IgD-negative memory B cell (primary cell): ENCODE data around the gene CFH. TPM values are rescaled to one million over a fixed set of nuclear protein-coding genes. Genes with fewer than 3 reads are reported as not detected.
A peak's percentile ranks its signal among the peaks of the same experiment; 100 is the strongest.
"Not testable (repeated sequence)": the region's sequence is repeated elsewhere in the genome, so short reads cannot be mapped to it uniquely, and the experiment has no call there.

ENCODE experiments used
- H3K27ac Mint-ChIP-seq, 3 donors: one replicate each; pipeline ENCODE4 v1.8.0; 2020 to 2022; ENCODE audit warnings: mild to moderate bottlenecking in 3 of 3, mixed read lengths in 3 of 3, moderate library complexity in 1 of 3
- H3K27me3 Mint-ChIP-seq: one replicate; pipeline ENCODE4 v1.8.0; 2021; ENCODE audit warnings: mixed read lengths
- H3K36me3 Mint-ChIP-seq: one replicate; pipeline ENCODE4 v1.8.0; 2020; ENCODE audit warnings: mild to moderate bottlenecking, mixed read lengths
- H3K4me1 Mint-ChIP-seq, 3 donors: one replicate each; pipeline ENCODE4 v1.8.0; 2020 to 2022; ENCODE audit warnings: mixed read lengths in 3 of 3, mild to moderate bottlenecking in 1 of 3
- H3K4me3 Mint-ChIP-seq, 4 donors: one replicate each; pipeline ENCODE4 v1.8.0; 2020 to 2022; ENCODE audit warnings: mild to moderate bottlenecking in 4 of 4, mixed read lengths in 4 of 4, moderate library complexity in 3 of 4
- H3K9me3 Mint-ChIP-seq, 3 donors: one replicate each; pipeline ENCODE4 v1.8.0; 2020 to 2021; ENCODE audit warnings: mixed read lengths in 3 of 3, mild to moderate bottlenecking in 1 of 3
- polyA plus RNA-seq: library from polyadenylated mRNA; unstranded; fragments of 300-500 nt; fragmentation: Illumina TruSeq; gene quantifications from one replicate; pipeline ENCODE4 v1.2.3, GENCODE V29; 2021

The CFH gene
- polyA plus RNA-seq, result not detected

- no peaks in the 10 kb centered on the region for H3K36me3 Mint-ChIP-seq
- H3K4me1 Mint-ChIP-seq, result peaks cover 0 to 5% (median 2%) of the 10 kb centered on the region in 3 donors
- no peaks in the 10 kb centered on the region for H3K27me3 Mint-ChIP-seq
- no peaks in the 10 kb centered on the region for H3K9me3 Mint-ChIP-seq
- no peak within 1 kb of the TSS for H3K27ac Mint-ChIP-seq
- no peak within 1 kb of the TSS for H3K4me3 Mint-ChIP-seq
Observed at GRCh38 chr1:196651637-196652215, at the start of gene CFH. Gene CFH (plus strand): TSS chr1:196652043. CDS start chr1:196652118, 75 bp downstream.

DNA sequence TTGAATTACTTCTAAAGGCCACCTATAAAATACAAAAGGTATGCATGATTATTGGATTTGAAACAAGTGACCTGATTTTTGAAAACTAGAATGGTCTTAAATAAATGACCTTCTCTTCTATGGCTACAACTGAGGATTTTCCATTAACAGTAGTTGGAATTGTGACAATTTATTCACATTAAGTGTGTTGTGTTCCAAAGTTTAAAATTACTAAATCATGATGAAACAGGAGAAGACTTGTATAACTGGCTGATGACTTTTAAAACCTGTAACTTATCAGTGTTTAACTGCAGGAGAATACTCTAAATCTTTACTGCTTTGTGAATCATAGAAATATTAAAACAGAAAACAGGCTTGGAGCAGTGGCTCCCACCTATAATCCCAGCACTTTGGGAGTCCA lies 48.2 kb upstream of the CFH start:
- Mint-ChIP-seq H3K4me1 (peaks cover 0 to 3% (median 0%) of the 10 kb centered on the region in 3 donors), H3K9me3 (peaks cover 0 to 8% (median 2%) of the 10 kb centered on the region in 3 donors), H3K4me3 (no peak overlapping the region), H3K27ac (no peak overlapping the region), H3K36me3 (peaks cover 2% of the 10 kb centered on the region), H3K27me3 (peaks cover 13% of the 10 kb centered on the region)

GRCh38 chr1:196607981-196608380 lies 43.9 kb upstream of the CFH start:
- Mint-ChIP-seq H3K9me3 (peaks cover 0 to 12% (median 0%) of the 10 kb centered on the region in 3 donors), H3K27ac (no peak overlapping the region), H3K27me3 (peaks cover 13% of the 10 kb centered on the region), H3K4me3 (no peak overlapping the region), H3K36me3 (peaks cover 3% of the 10 kb centered on the region), H3K4me1 (peaks cover 0 to 5% (median 0%) of the 10 kb centered on the region in 3 donors)

GRCh38 chr1:196608390-196609369 lies 43.2 kb upstream of the CFH start, which contains the start of gene KCNT2:
Gene KCNT2 (minus strand): TSS chr1:196608440. CDS start chr1:196608309, 131 bp downstream.
- peak within 1 kb of the TSS in 1 of 4 donors; percentile 6 for H3K4me3 Mint-ChIP-seq
- peaks cover 2% of the 10 kb centered on the region for H3K36me3 Mint-ChIP-seq
- peaks cover 0 to 11% (median 0%) of the 10 kb centered on the region in 3 donors for H3K9me3 Mint-ChIP-seq
- H3K27me3 Mint-ChIP-seq, result peaks cover 13% of the 10 kb centered on the region
- H3K4me1 Mint-ChIP-seq, result peaks cover 0 to 5% (median 0%) of the 10 kb centered on the region in 3 donors
- H3K27ac Mint-ChIP-seq, result no peak within 1 kb of the TSS

GRCh38 chr1:196609370-196609737 lies 42.5 kb upstream of the CFH start:
- Mint-ChIP-seq H3K27ac (no peak overlapping the region), H3K36me3 (peaks cover 1% of the 10 kb centered on the region), H3K4me1 (peaks cover 0 to 5% (median 0%) of the 10 kb centered on the region in 3 donors), H3K27me3 (peaks cover 13% of the 10 kb centered on the region), H3K9me3 (peaks cover 0 to 4% (median 0%) of the 10 kb centered on the region in 3 donors), H3K4me3 (no peak overlapping the region)

- H3K9me3 Mint-ChIP-seq, result peaks cover 0 to 7% (median 2%) of the 10 kb centered on the region in 3 donors
- H3K4me3 Mint-ChIP-seq, result no peak overlapping the region
- peaks cover 1% of the 10 kb centered on the region for H3K36me3 Mint-ChIP-seq
- no peak overlapping the region for H3K27ac Mint-ChIP-seq
- H3K4me1 Mint-ChIP-seq, result peaks cover 0 to 5% (median 0%) of the 10 kb centered on the region in 3 donors
- H3K27me3 Mint-ChIP-seq, result peaks cover 10% of the 10 kb centered on the region
Observed at GRCh38 chr1:196611873-196612272, 40.0 kb upstream of the CFH start.

DNA sequence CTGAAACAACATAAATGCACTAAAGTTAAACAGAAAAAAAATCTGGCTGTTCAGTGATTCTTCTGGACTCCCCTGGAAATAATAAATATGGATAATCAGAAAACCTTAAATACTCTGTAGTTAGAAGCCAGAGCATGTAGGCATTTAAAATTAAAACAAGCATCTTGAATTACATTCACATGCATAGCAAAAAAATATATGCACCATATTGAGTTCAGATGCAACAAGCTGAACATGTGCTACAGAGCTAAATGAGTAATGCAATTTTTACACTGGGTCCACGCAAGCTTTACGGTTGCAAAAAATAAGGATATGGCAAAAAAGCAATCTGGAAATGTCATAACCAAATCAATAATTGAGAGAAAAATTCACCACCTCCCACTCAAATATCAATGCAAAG lies 32.1 kb upstream of the CFH start:
- Mint-ChIP-seq H3K36me3 (no peaks in the 10 kb centered on the region), H3K27me3 (no peaks in the 10 kb centered on the region), H3K4me1 (no peaks in the 10 kb centered on the region), H3K27ac (no peak overlapping the region), H3K9me3 (peaks cover 0 to 3% (median 2%) of the 10 kb centered on the region in 3 donors), H3K4me3 (no peak overlapping the region)

DNA sequence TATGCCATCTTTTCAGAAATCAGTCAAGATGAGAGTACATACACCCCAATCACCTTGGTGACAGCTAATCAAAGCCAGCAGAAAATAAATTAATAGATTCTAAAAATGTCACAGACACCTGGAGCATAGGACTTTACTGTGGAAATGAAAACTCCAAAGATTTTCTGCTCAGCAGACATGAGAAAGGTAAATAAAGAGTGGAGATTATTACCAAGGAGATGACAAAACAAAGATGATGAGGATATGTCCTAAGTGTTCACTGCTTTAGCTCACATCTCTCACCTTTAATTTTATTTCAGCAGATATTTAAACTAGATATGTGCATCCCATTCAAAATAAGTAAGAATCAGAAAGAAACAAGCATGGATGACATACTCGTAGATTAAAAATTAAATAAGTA lies 28.8 kb upstream of the CFH start:
- no peaks in the 10 kb centered on the region for H3K27me3 Mint-ChIP-seq
- no peak overlapping the region for H3K27ac Mint-ChIP-seq
- peaks cover 2 to 6% (median 3%) of the 10 kb centered on the region in 3 donors for H3K9me3 Mint-ChIP-seq
- no peaks in the 10 kb centered on the region for H3K36me3 Mint-ChIP-seq
- H3K4me3 Mint-ChIP-seq, result no peak overlapping the region
- no peaks in the 10 kb centered on the region for H3K4me1 Mint-ChIP-seq

DNA sequence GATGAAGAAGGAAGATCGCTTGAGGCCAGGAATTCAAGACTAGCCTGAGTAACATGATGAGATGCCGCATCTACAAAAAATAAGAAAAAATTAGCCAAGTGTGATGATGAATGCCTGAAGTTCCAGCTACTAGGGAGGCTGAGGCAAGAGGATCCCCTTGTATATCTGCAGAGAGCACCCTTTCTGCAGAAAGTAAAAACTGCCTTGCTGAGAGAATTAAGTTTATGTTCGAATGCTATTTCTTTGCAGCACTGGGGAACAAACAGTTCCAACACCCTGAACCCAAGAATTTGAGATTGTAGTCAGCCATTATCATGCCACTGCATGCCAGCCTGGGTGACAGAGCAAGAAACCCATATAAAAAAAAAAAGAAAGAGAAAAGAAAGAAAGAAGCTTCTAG lies 23.0 kb upstream of the CFH start:
- H3K27me3 Mint-ChIP-seq, result no peaks in the 10 kb centered on the region
- H3K9me3 Mint-ChIP-seq, result peaks cover 4 to 10% (median 5%) of the 10 kb centered on the region in 3 donors
- H3K4me1 Mint-ChIP-seq, result no peaks in the 10 kb centered on the region
- H3K36me3 Mint-ChIP-seq, result peaks cover 2% of the 10 kb centered on the region
- H3K4me3 Mint-ChIP-seq, result no peak overlapping the region
- no peak overlapping the region for H3K27ac Mint-ChIP-seq

DNA sequence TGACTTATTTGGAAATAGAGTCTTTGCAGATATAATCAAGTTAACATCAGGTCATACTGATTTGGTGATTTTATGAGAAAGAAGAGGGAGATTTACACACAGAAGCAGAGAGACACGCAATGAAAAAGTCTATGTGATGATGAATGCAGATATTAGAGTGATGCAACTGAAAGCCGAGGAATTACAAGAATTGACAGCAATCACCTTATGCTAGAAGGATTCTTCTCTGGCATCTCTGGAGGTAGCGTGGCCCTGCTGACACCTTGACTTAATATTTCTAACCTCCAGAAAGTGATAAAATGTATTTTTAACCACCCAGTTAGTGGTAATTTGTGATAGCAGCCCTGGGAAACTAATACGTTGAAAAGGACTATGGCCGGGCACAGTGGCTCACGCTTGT lies 14.2 kb upstream of the CFH start:
- Mint-ChIP-seq H3K36me3 (no peaks in the 10 kb centered on the region), H3K27ac (no peak overlapping the region), H3K4me3 (no peak overlapping the region), H3K4me1 (no peaks in the 10 kb centered on the region), H3K9me3 (peaks cover 0 to 5% (median 4%) of the 10 kb centered on the region in 3 donors), H3K27me3 (no peaks in the 10 kb centered on the region)

- no peaks in the 10 kb centered on the region for H3K27me3 Mint-ChIP-seq
- H3K4me1 Mint-ChIP-seq, result no peaks in the 10 kb centered on the region
- H3K36me3 Mint-ChIP-seq, result no peaks in the 10 kb centered on the region
- H3K27ac Mint-ChIP-seq, result no peak overlapping the region
- H3K4me3 Mint-ChIP-seq, result no peak overlapping the region
- H3K9me3 Mint-ChIP-seq, result peaks cover 0 to 5% (median 4%) of the 10 kb centered on the region in 3 donors
Observed at GRCh38 chr1:196638466-196638865, 13.4 kb upstream of the CFH start.

DNA sequence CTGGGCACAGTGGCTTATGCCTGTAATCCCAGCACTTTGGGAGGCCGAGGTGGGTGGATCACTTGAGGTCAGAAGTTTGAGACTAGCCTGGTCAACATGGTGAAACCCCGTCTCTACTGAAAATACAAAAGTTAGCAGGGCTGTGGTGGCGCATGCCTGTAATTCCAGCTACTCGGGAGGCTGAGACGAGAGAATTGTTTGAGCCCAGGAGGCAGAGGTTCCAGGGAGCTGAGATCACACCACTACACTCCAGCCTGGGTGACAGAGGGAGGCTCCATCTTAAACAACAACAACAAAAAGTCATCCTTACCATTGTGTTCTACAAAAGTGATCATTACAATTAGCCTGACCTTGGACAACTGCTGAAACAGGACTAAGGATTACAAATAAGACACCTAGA lies 12.6 kb upstream of the CFH start:
- not testable (repeated sequence) for H3K27me3 Mint-ChIP-seq, H3K9me3 Mint-ChIP-seq, H3K4me1 Mint-ChIP-seq, H3K4me3 Mint-ChIP-seq, H3K36me3 Mint-ChIP-seq, H3K27ac Mint-ChIP-seq

DNA sequence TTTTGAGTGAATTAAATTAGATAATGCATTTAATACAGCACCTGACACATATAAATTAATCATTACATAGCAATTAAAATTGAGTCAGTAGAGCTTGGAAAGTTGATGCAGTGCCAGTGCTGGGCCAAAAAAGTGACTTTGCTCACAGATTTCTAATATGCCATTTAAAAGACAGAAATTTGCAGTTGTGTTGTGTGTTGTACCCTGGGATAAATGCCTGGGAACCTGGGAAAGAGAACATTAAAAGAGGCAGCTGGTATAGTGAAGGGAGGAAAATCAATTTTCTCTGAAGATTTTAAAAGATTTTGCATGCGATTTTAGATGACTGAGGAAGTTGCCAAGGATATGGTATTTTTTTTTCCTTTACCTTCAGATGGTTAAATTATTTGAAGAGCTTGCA lies 10.9 kb upstream of the CFH start:
- Mint-ChIP-seq H3K27ac (no peak overlapping the region), H3K36me3 (no peaks in the 10 kb centered on the region), H3K9me3 (peaks cover 0 to 5% (median 4%) of the 10 kb centered on the region in 3 donors), H3K4me1 (no peaks in the 10 kb centered on the region), H3K27me3 (no peaks in the 10 kb centered on the region), H3K4me3 (no peak overlapping the region)

DNA sequence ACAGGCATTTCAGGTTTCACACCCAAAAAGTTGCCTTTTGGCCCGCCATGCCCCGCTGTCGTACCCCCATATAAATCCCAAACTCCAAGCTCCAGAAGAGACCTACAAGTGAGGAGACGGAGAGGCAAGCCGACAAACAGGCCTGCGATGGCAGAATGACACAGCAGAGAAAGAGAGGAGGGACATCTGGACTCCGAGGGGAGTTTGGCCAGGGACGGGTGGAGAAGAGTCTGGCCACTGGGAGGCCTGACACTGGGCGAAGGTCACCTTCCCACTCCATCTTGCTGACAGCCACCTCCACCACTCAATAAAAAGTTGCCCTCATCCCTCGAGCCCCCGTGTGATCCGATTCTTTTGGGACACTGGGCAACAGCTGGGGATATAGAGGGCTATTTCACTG lies 1.9 kb upstream of the CFH start:
- Mint-ChIP-seq H3K9me3 (no peaks in the 10 kb centered on the region), H3K27me3 (no peaks in the 10 kb centered on the region), H3K4me1 (peaks cover 0 to 5% (median 2%) of the 10 kb centered on the region in 3 donors), H3K27ac (no peak overlapping the region), H3K36me3 (no peaks in the 10 kb centered on the region), H3K4me3 (no peak overlapping the region)

DNA sequence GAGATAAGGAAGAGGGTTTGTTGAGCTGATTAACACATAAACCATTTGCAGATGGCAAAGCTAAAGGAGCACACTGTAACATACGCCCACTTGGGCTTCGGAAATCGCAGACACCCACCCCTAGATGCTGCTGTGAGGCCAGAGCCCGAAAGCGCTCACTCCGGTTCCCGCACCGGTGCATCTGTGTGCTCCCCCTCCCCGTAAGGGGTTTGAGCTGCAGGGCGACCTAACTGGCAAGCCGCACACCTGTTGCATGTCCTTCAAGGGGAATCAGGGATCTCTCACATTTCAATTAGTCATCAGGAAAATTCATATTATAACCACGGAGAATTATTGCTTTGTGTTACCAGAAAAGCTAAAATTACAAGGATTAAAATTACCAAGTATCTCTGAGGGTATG lies 1.4 kb upstream of the CFH start:
- Mint-ChIP-seq H3K27me3 (no peaks in the 10 kb centered on the region), H3K4me3 (no peak overlapping the region), H3K4me1 (peaks cover 0 to 5% (median 2%) of the 10 kb centered on the region in 3 donors), H3K36me3 (no peaks in the 10 kb centered on the region), H3K27ac (no peak overlapping the region), H3K9me3 (no peaks in the 10 kb centered on the region)
